ENCODE data around the gene ACMSD.
A peak's percentile ranks its signal among the peaks of the same experiment; 100 is the strongest.

Gene ACMSD

DNA sequence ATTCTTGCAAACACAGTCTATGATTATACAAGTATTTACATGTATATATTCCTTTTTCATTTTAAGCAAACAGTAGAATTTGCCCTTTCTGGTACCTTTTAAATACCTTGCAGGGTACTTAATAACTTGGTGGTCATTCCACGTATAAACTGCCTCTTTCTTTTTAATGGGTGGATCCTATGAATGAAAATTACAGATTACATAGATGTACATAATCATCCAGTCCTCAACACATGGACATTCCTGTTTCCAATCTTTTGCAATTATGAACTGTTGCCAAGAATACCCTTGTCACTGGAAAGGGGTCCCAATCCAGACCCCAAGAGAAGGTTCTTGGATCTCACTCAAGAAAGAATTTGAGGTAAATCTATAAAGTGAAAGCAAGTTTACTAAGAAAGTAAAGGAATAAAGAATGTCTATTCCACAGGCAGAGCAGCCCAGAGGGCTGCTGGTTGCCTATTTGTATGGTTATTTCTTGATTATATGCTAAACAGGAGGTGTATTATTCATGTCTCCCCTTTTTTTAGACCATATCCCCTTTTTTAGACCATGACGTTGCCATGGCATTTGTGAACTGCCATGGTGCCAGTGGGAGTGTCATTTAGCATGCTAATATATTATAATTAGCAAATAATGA is 72.5 kb downstream of the ACMSD start:
- DNase-seq = no peak

DNA sequence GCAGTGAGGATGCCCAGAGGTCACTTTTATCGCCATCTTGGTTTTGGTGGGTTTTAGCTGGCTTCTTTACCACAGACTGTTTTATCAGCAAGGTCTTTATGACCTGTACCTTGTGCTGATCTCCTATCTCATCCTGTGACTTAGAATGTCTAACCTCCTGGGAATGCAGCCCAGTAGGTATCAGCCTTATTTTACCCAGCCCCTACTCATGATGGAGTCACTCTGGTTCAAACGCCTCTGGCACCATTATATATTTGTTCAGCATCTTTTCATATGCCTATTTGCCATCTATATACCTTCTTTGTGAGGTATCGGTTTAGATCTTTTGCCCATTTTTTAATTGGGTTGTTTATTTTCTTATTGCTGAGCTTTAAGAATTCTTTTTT is 73.0 kb downstream of the ACMSD start:
- no peak for DNase-seq

DNA sequence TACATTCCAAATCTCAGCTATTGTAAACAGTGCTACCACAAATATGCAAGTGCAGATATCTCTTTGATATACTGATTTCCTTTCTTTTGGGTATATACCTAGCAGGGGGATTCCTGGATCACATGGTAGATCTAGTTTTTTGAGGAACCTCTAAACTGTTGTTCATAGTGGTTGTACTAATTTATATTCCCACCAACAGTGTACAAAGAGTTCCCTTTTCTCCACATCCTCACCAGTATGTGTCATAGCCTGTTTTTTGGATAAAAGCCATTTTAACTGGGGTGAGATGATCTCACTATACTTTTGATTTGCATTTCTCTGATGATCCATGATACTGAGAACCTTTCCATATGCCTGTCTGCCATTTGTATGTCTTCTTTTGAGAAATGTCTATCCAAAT is 73.9 kb downstream of the ACMSD start:
- no peak for DNase-seq

DNA sequence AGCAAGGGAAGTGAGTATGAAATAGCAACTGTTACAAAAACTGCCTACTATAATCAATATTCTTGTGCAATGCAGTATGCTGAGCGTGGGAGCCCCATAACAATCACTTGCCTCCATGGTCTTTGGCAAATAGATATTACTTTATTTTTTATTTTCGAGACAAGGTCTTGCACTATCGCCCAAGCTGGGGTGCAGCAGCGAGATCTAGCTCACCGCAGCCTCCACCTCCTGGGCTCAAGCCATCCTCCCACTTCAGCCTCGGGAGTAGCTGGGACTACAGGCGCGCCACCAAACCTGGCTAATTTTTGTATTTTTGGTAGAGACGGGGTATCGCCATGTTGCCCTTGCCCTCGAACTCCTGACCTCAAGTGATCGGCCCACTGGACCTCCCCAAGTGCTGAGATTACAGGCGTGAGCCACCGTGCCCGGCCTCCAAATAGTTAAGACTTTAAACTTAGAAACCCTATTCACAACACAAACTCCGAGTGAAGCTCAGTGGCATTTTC is 79.0 kb downstream of the ACMSD start:
- DNase-seq = peak; percentile 6

DNA sequence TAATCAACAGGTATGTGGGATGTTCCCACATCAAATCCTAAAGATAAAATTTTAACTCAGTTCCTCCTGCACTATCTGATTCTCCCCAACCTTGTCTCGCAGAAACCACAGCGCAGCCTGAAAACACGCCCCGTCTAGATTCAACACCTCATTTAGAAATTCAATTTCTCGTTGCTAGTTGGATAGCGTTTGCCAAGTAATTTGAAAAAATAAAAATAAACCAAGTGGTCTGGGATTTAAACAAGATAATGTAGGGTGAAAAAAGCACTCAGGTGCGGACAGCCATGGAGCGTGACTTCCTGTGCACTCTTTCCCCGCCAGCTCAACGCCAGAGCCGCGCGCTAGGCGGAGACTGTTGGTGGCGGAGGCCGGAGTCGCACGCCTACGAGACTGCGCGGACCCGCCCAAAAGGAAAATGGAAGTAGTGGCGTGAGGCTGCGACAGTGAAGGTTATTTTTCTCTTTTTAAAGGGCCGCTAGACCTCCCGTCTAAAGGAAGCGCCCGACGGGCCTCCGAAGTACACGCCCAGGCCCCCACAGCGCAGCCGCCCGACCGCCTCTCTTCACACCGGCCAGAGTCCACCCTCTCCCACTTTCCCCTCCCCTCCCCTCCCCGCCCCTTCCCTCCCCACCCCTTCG is 79.6 kb downstream of the ACMSD start:
- peak; percentile 88 for DNase-seq

DNA sequence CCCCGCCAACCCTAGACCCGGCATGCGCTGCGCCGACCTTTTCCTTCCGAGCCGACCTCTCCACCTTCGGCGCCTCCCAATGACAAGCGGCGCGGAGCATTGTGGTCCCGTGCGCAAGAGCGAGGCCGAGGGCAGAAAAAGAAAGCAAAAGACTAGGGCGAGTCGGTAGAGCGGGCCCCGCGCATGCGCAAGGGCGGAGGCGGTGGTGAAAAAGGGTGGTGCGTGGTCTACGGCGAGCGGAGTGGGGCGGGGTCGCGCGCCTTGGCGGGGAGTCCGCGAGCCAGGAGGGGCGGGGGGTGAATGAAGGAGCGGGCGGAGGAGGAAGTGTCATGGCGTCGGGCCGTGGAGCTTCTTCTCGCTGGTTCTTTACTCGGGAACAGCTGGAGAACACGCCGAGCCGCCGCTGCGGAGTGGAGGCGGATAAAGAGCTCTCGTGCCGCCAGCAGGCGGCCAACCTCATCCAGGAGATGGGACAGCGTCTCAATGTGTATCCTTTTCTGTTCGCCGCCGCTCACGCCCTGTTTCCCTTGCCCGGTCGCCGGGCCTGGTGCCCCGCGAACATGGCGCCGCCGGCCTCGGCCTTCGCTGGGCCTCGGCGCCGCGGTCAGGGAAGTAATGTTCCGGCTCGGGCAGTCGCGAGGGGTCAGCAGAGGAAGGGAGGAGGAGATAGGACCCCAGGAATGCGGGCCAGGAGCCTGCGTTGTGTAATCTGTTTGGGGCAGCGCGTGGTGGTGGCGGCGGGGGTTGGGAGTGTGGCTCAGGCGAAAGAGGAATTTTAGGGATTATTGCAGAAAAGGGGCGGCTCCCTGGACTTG is 80.3 kb downstream of the ACMSD start, which contains the start of gene CCNT2:
Gene CCNT2 (plus strand): TSS at position 297 of the 815 bp plus-strand sequence. CDS start 33 bp downstream, at position 330.
- peak; percentile 100 for DNase-seq

DNA sequence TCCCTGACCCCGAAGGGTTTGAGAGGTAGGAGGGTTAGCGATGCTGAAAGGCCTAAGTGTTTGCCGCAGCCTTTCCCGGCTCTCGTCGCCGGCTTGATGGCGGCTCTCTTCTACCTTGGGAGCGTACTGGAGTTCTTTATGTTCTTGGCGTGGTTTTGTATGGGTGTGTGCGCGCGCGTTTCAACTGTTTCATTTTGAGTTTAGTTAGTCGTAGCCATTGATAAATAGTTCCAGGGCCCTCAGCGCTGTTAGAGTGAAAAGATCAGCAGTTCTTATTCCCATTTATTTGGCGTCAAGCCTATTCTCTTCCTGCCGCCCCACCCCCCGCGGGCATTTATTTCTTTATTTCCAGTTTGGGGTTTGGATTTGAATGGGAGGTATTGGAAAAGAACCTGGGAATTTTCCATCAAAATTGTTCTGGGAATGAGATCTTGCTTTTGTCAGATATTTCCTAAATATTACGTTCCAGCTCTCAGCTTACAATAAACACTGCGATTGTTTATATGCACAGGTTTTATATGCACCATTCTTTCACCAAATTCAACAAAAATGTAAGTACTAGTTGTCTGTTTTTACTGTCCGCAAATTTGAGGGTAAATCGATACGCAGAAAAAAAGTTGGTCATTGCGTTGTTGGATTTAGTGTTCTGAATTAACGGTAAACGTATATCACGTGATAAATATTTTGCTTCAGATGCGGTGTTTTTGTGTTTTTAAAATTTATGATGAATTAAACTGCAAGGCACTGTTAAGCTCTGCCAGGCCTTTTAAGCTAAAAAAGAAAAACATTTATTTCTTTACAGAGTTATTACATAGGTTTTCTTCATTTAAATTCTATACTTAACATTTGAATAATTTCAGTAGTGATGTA is 81.2 kb downstream of the ACMSD start:
- peak; percentile 60 for DNase-seq

DNA sequence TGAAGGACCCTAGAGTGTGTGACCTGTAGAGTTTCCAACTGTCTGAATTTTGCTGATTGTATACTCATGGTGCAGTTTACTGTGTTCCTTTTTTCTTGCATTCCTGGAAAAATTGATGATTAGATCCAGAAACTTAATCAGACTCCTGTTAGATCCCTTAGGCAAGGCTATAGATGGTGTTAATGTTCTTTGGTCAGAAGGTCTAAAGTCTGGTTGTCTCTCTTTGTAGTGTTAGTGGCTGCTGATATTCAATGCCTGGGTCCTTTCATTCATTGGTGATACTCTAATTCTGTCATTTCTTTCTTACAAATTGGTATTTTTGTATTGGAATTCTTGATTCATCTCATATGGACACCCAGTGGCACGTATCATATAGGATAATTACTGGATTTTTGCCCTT is 86.5 kb downstream of the ACMSD start:
- DNase-seq = no peak

DNA sequence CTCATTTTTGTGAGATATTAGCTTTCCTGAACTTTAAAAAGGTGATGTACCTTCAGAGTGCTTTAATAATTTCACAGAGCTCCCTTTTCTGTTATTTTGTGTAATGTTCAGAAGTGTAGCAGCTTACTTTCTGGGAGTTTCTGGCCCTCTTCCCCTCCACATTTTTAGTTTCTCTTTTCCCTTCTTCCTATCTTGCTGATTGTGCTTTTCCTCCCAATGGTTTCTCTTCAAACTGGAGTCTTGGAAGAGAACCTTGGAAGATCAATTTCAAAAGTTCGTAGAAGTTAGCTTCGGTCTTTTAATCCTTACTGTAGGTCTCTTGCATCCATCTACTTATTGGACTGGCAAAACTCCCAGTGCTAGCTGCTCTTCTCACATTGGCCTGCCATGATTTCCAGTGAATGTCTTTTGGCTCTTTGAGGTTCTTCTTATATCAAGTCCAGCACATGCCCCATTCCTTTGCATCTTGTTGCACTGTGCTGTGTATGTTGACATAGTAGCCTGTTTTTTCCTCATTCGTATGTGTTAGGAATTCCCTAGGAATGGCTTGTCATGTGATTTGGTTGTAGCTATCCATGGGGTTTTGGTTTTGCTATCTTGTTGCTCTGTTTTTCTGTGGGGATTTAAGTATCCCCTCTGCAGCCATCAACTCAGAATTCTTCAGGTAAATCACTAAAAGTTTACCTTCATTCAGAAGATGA is 88.0 kb downstream of the ACMSD start:
- DNase-seq = no peak

DNA sequence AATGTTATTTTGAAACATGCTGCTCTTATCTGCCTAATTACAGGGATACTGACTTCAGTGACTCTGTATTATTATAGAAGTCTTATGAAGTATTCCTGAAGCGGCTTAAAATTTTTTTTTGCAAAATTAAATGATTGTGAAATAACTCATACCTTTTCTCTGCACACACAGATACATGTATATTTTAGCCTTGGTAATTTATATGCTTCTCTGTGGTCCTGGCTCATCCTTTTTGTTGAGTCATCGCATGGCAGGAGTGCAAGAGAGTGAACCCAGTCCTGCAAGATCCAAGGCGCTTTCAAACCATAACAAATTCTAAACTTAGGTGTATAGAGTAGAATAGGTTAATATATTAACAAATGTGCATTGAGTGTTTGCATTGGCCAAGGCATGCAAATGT is 88.8 kb downstream of the ACMSD start:
- DNase-seq = no peak

DNA sequence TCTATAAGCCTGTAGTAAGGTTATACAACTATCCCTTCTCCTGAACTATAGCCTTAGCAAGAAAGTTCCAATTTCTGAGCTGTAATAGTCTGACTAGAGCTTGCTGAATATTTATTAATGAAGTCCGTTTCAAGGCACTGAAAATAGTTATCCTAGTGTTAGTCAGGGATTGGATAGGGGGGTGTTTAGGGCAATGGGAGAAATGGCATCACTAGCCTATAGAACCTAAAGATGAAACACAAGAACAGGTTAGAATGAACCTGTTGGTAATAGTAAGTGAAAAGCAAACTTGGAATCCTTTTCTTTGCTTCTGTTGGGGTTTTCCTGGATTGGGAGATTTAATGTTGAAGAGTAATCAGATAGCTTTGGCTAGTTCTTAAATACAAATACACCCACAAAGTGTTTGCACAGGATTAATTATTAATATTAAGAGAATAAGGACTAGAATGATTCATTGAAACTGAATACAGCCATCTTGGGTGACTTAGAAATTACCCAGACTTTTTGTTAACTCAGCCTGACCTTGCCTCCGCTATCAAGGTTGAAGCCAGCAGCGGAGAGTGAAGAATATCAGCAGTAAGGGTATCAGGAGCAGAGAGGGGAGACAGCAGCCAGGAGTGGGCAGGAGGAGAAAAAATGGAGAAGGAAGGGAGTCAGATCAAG is 94.6 kb downstream of the ACMSD start:
- DNase-seq = no peak

DNA sequence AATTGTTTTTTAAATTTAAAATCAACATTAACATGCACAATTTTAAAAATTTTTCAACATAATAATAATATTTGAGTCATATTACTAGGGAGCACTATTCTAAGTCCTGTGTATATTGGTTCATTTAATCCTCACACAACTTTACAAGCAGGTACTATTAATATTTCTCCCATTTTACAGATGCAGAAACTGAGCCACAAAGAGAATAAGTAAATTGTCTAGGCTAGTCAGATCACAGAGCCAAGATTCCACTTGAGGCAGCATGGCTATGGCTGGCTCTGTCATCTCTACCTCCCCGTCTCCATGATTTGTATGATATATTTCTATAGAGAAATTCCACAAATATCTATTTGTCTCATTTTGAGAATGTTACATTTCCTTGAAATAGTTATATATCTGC is 95.3 kb downstream of the ACMSD start:
- no peak for DNase-seq

DNA sequence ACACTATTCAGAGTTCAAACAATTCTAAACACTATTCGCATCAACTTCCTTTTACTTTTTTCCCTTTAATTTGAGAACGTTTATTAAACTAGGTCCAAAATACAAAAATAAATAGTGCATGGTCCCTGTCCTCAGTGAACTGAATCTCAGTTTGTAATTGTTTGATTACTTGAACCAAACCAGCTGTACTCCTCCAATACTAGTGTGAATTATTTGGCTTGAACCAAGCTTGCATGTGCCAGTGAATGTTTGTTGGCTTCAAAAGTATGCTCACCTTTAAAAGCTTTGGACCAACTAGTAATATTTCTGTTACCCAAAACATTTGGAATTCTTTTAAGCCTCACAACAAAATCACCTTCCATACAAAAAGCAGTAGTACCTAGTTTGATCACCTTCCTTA is 95.7 kb downstream of the ACMSD start:
- no peak for DNase-seq

DNA sequence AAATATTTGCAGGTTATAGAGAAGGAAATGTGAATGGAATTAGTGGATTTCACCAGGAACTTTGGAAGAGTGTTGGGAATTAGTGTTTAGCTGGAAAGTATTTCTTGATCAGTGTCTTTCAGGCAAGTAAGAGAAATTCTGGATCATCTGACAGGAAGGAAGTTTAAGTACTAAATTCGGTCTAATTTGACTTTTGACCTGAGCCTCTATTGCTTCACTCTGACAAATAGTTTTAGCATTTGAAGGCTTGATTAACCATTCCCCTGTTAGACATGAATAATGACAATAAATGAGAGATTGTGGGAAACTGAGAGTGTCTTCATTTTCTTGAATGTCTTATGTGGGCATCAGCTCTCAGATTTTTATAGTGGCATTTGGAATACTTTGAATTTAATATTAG is 96.2 kb downstream of the ACMSD start:
- no peak for DNase-seq

DNA sequence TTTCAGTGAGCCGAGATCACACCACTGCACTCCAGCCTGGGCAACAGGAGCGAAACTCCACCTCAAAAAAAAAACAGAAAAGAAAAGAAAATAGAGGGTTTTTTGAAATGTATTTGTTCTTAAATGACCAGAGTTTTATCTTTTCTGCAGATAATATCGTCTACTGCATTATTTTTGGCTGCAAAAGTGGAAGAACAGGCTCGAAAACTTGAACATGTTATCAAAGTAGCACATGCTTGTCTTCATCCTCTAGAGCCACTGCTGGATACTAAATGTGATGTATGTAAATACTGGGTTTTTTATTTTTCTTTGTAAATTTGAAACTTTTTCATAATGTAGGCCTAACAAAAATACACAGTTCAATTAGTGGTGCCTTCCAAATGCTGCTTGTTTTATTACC is 98.3 kb downstream of the ACMSD start:
- DNase-seq = no peak

DNA sequence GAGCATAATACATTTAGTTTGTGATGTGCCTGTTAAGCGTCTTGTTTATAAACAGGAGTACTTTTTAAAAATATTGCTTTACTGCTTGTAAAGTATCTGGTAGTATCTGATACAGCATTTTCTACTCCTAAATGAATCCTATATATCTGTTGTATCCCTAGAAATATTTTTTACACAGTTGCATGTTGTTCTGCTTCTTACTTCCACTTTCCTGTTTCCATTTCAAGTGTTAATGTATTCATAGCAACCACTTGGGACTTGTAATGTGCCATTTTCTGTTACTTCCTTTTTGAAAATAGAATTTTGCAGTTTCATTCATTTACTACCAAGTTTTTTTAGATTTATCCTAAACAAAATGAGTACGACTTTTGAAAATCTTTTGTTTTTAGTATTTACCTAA is 105.1 kb downstream of the ACMSD start:
- no peak for DNase-seq

DNA sequence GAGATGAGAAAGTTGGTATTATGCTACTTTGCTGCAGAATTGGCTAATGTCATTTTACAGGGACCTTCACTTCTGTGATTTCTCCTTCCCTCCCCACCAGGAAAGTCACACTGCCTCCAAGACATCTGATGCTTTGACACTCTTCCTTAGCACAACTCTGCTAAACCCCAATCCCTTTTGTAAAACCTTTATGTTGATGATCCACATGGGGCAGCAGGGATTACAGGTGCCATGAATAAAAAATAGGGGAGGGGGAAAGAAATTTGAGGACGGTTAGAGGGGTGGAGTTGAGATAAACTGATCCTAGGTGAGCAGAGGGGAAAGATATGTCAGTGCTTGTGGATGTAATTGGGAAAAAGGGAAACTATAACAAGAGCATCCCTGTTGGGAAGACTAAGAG is 106.6 kb downstream of the ACMSD start:
- no peak for DNase-seq

DNA sequence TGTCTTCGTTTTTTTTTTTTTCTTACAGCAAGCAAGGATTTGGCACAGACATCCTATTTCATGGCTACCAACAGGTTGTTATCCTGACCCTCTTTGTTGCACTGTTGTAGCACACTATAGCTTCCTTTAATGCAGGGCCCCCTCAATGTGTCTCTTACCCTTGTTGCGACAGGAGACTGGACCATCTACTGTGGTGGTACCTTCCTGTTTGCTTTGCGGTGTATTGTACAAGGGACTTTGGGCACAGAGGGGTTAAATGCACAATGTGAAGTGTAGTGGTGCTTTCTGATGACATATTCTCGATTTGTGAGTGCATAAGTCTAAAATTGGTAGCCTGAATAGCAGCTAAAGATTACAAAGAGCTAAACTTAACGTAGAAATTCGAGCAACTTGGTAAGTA is 107.7 kb downstream of the ACMSD start:
- no peak for DNase-seq

DNA sequence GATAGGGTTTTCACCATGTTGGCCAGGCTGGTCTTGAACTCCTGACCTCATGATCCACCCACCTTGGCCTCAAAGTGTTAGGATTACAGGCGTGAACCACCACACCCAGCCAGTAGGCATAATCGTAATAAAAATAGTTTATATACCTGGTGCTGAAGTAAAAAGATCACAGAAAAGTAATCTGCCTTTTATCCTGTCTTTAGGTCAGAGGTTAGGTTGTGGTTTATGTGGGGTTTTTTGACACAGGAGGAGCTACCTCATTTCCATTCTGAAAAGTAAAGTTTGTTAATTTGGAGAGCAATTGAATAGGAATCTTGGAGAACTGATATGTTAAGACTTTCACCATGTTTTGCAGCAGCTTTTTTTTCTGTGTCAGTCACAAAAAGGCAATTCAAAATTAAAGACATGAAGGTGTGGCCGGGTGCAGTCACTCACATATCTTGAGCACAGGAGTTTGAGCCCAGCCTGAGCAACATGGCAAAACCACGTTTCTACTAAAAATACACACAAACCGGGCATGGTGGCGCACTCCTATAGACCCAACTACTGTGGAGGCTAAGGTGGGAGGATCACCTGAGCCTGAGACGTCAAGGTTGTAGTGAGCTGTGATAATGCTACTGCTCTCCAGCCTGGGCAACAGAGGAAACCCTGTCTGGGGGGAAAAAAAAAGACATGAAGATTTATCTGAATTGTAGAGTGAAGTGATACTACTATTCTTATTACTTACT is 111.7 kb downstream of the ACMSD start:
- no peak for DNase-seq

DNA sequence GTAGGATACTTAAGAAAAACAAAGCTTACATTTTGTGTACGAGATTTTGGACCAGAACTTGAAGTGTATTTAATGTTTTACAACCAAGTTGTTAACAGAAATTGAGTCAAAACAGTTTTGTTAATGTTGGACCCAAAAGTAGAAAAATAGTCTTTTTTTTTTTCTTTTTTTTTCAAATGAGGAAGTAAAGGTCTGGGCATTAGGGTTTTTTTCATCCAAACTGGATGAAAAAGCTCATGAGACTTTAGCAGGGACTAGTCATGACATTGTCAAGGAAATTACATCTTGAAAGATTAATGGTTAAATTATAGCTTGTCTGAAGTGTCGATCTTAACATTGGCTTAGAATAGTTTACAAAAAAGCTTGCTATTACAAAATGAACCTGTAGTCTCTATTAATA is 112.5 kb downstream of the ACMSD start:
- no peak for DNase-seq

All from stimulated activated CD4-positive, alpha-beta T cell treated with anti-CD3 and anti-CD28 coated beads, Interleukin-4, amount 100 ng/mL, for 1 hour (primary cell).